ENCODE data around the gene L3MBTL4.

- TF ChIP-seq ISL1 (CRISPR knock-in tag; IDR thresholded peaks at IDR 0.05) = no peak
- TF ChIP-seq ZFP30 (CRISPR knock-in tag; IDR thresholded peaks at IDR 0.05) = no peak
- no peak for TF ChIP-seq CREB5 (CRISPR knock-in tag; IDR thresholded peaks at IDR 0.05; ENCODE audit: low read depth)
Observed at GRCh38 chr18:5998907-5999306, 415.8 kb downstream of the L3MBTL4 start.
